Pons (tissue), 1 donor: Measurements from ENCODE around the gene PTGR1.
A peak's percentile ranks its signal among the peaks of the same experiment; 100 is the strongest.
"Not testable (repeated sequence)": the region's sequence is repeated elsewhere in the genome, so short reads cannot be mapped to it uniquely, and the experiment has no call there.

Experiments used
- DNase-seq: peaks from one replicate; pipeline ENCODE4 v3.0.0-alpha.2; 2016; ENCODE audit warnings: low spot score

PTGR1 gene

GRCh38 chr9:111599092-111599954 is at the start of gene PTGR1:
TSS of gene PTGR1 (minus strand) at chr9:111599647. CDS start at chr9:111597422, 2,225 bp downstream.
- peak; percentile 54 for DNase-seq

DNA sequence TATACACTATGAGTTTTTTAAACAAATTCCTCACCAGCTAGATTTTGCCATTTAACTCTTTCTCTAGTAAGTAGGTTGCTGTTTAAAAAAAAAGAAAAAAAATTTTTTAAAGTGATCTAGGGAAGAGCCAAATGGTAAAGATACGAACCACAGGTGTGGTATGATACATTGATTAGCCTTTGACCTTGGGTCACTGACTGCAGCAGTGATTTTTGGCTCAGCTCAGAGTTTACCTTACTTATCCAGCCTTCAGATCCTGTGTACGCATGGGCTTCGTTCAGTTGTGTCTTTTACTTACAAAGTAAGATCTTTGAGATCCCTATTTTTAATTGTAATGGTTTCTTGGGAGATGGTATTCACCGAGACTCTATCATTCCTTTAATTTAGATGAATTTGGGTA is 49.6 kb upstream of the PTGR1 start:
- no peak for DNase-seq

- no peak for DNase-seq
Observed at GRCh38 chr9:111648066-111648465, 48.6 kb upstream of the PTGR1 start.

- no peak for DNase-seq
Observed at GRCh38 chr9:111646417-111646816, 47.0 kb upstream of the PTGR1 start.

- no peak for DNase-seq
Observed at GRCh38 chr9:111645806-111646205, 46.4 kb upstream of the PTGR1 start.

DNA sequence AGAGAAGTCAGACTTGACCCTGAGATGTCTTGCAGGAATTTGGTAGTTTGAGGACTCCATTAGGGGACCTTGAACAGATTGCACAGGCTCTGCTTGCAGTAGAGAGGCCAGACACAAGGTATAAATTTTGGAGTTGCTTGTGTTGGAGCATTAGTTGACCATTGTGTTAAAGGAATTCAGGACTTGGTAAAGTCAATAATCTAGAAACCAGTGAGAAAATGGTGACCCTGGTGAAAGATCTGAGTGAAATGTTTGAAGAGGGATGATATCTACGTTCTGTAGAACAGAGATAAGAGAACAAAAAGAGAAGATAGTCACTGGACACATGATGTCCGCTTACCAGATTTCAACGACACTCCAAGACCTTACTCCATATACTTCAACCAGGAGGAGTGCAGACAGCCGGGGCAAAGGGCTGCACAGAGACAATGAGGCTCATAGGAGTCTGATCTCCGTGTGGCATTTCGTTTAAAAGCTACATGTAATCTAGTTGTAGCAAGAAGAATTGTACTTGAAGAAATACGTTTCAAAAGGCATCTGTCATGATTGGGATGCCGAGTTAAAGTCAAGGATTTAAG is 44.8 kb upstream of the PTGR1 start:
- no peak for DNase-seq

- no peak for DNase-seq
Observed at GRCh38 chr9:111637421-111637950, 38.0 kb upstream of the PTGR1 start.

DNA sequence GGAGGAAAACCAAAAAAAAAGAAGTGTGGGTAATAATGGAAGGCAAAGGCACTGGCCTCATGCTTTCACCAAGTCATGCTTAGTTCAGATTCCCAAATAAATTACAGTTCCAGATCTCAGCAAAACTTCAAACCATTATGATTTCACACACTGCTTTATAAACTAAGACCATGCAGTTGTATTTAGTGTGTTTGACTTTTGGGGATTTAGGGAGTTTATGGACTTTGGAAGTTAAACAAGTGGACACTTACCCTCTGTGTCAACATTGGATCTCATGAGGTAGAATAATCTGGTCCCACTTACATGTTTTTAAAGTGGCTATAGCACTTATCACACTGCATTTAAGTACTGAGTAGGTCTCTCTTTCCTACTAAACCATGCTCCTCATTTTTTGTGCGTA is 35.4 kb upstream of the PTGR1 start:
- DNase-seq, result no peak

GRCh38 chr9:111633389-111633736 is 33.9 kb upstream of the PTGR1 start:
- no peak for DNase-seq

DNA sequence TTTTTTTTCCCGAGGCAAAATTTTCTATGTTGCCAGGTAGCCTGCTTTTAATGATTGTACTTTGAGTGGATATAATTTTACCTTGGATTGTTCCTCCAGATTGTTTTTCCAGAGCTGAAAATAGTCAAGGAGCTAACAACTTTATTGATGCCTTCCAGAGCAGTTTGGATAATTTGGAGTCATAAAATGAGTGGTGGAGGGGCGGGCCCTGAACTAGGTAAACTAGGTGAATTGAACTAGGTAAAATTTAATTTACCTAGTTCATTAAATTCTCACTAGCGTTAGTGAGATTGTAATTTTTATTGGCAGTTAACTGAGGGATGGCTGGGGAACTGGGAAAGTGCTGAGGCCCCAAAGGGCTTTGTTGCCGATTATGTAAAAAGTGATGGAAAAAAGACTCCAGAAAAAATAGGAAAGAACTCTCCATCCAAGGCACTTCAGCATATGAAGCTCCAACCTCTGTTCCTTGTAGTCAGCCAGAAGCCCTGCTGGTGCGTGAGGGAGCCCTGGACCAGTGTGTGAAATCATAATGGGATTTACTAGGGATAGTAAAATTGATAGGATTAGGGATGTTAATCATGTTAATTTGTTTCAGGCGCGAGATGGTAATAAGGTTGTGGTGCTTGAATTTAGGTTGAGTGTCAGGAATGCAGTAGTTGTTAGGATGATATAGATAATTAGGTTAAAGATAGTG is 33.4 kb upstream of the PTGR1 start:
- DNase-seq, result no peak

DNA sequence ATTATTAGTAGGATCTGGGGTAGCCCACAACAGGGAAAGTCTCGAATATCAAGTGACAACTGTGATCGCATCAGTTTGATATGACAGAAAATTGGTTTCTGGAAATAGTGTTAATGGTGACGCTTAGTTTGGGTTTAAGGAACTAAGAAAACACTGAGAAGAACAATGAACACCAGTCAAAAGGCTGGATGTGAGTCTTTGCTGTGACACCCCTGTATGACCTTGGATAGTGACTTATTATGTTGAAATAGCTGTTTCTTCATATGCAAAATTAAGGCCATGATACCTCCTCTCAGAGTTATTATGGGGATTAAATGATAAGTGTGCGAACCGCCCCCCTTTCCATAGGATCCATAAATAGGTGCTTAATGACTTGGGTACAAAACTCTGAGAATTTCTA is 32.6 kb upstream of the PTGR1 start:
- peak; percentile 7 for DNase-seq

- peak; percentile 98 for DNase-seq
Observed at GRCh38 chr9:111631214-111631971, 31.9 kb upstream of the PTGR1 start, which contains the start of gene DNAJC25. TSS of gene DNAJC25 (plus strand) at chr9:111631334. CDS start at chr9:111631408, 74 bp downstream.

- DNase-seq, result no peak
Observed at GRCh38 chr9:111630964-111631213, 31.4 kb upstream of the PTGR1 start.

GRCh38 chr9:111630182-111630963 is 30.9 kb upstream of the PTGR1 start:
- DNase-seq, result no peak

DNA sequence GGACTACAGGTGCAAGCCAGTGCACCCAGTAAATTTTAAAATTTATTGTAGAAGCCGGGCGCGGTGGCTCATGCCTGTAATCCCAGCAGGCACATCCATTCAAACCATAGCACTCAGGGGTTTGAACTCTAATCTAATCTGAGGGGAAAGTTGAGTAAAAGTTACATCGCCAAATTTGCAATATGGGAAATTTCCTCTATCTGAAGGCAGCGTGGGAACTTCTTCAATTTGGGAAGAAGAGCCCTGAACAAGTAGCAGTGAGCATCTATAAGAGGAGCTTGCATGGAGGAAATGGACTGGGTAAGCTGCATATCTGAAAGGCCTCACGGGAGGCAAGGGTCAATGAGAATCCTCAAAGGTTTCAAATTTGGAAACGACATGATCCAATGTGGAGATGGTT is 29.0 kb upstream of the PTGR1 start:
- DNase-seq, result no peak

DNA sequence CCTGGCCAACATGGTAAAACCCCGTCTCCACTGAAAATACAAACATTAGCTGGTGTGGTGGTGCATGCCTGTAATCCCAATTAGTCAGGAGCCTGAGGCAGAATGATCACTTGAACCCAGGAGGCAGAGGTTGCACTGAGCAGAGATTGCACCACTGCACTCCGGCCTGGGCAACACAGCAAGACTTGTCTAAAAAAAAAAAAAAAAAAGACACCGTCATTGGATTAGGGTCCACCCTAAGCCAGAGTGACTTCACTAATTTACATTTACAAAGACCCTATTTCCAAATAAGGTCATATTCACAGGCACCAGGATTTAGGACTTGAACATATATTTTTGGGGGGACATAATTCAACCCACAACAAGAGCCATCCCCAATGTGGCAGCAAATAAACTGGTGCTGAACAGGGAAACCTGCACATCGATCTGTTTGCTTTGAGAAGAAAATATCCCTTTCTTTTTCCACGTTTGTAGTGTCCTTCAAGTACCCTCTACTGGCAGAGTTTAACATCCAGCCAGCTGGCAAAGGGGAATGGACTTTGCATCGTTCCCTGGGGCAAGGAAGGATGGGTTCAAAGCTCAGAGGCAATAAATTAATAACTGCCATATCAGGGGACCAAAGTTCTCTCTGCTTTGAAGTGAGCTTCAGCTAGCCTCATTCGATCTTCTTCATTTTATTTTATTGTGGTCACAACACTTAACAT is 28.0 kb upstream of the PTGR1 start:
- DNase-seq, result no peak

DNA sequence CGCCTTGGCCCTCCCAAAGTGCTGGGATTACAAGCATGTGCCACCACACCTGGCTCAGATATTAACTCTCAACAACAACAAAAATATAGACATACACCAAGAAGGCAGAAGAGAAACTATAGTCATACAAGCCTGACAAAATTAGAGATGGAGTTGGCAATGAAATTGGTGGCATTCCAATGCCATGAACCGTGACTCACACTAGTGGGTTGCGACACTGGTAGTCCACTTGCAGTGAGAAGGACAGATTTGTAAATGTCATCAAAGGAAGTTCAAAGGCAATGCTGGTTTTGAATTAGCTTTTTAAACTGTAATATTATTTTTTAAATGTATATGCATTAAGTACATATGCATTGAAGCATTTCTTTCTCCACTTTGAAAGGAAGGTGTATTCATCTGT is 23.2 kb upstream of the PTGR1 start:
- no peak for DNase-seq

- DNase-seq, result peak; percentile 62
Observed at GRCh38 chr9:111621895-111622480, 22.5 kb upstream of the PTGR1 start.

- DNase-seq, result not testable (repeated sequence)
Observed at GRCh38 chr9:111617349-111617748, 17.9 kb upstream of the PTGR1 start.

- no peak for DNase-seq
Observed at GRCh38 chr9:111615928-111616327, 16.5 kb upstream of the PTGR1 start.
